Hypothalamus (tissue), 51 donors: Measurements from ENCODE around the gene CACNG5.

Experiments used
- DNase-seq, 51 donors: peaks; one replicate each; lab custom pipeline; 2025; lab: John Stamatoyannopoulos, UW

CACNG5 gene

DNA sequence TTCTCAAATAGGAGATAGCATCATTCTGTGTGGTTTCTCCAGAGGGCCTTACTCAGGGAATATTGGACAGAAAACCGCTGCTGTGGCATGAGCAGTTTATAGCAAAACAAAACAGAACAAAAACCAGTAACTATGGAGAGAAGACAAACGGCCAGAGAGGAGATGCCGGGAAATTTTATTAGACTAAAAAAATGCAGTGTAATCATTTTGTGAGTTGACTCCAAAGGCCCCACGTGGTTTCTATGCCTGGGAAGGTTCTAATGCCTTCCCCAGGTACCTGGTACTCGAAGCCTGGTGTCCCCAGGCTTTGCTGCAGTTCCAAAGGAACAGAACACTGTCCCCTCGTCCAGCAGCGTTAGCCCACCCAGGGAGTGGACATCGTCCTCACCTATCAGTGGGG lies 12.9 kb upstream of the CACNG5 start:
- DNase-seq = no peak

- no peak for DNase-seq
Measured at GRCh38 chr17:66826856-66827255, 8.1 kb upstream of the CACNG5 start.

DNA sequence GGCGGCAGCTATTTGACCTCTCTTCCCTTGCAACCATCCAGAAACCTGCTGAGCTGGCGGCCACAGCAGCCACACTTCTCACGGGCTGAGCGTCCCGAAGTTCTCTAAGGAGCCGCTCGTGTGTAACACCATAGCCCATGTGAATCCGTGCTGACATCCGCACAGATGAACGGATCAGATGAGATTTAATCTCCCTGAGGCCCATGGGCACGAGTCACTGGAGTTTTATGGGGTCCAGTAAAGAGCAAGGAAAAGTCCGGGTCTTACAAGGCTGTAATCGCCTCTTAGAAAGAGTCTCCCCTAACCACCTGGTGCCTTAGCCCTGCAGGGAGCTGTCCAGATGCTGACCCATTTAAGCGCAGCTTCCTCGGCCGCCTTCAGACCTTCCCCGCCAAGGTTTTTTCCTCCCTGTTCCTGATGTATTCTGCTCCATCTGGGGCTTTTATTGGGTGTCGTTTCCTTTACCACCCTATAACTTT lies 5.5 kb upstream of the CACNG5 start:
- peak in 1 of 51 donors; percentile 11 for DNase-seq

DNA sequence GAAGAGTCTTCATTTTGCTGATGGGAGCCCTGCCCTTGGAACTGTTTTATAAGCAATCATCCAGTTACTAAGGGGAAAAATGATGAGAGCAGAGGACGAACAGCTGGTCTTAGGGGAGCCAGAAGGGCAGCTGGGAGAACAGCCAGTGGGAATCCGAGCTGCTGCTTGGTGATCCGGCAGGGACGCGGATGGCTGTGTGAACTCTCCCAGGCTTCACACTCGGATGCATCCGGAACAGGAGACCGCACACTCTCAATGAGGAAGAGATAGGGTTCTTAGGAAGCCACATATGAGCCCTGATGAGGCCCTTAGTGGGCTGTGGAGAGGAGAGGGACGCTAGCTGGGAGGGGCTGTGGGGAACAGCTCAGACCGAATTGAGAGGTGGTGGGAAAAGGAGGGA lies 5.0 kb upstream of the CACNG5 start:
- DNase-seq = no peak

DNA sequence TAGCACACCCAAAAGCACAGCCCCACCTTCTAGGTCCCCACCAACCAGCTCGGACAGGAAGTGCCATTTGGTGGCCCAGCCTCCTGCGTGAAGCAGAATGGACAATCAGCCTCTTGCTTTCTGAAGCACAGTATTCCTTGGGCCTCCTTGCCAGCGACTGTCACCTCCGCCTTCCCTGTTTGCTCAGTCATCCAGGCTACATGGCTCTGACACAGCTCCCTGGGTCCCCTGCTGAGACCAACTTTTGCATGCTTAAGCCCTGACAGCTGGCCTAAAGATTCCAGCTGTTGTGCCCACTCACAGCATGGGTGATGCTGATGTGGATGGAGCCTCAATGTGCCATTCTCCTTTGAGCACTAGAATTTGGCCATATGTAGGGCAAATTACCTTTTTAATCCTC lies 4.5 kb upstream of the CACNG5 start:
- no peak for DNase-seq

- DNase-seq = no peak
Measured at GRCh38 chr17:66831383-66832210, 3.3 kb upstream of the CACNG5 start.

- no peak for DNase-seq
Measured at GRCh38 chr17:66833201-66833600, 1.7 kb upstream of the CACNG5 start.

GRCh38 chr17:66834426-66834918 lies 445 bp upstream of the CACNG5 start:
- DNase-seq = no peak

DNA sequence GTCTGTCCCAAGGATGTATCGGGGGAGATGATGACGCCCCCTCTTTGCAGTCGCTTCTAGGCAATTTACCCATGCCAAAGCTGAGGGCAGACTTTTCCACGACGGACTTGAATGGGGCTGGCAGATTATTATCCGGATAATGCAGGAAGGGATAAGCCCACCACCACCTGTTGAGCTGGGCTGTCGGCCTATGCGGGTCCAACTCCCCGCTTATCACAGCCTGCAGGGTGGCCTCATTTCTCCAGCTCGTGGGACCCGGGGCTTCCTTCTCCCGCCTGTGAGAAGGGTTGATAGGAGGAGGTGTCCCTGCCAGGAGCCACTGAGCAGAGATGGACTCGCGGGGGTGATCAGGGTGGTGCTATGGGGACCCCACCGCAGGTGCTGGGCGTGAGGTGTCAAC lies 559 bp downstream of the CACNG5 start:
- no peak for DNase-seq

- no peak for DNase-seq
Measured at GRCh38 chr17:66836063-66837005, 1.4 kb downstream of the CACNG5 start.

DNA sequence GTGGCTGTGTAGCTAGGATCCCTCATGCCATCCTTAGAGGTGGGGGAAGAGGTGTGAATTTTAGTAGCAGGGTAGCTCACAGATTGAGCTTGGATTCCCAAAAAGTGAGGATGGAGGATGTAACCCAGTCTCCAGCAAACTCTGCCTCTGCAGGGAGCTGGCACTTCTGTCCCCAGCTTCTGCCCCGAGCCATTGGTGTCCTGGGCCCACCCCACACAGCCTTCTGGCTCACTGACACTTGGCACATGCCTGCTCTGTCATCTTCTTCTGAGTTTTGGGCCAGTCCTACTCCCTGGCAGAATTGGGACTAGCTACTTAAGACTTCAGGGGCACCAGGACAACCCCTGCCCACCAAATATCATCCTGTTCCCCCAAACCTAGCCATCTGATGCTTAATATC lies 2.3 kb downstream of the CACNG5 start:
- no peak for DNase-seq

- DNase-seq = no peak
Measured at GRCh38 chr17:66837885-66838665, 3.2 kb downstream of the CACNG5 start.

DNA sequence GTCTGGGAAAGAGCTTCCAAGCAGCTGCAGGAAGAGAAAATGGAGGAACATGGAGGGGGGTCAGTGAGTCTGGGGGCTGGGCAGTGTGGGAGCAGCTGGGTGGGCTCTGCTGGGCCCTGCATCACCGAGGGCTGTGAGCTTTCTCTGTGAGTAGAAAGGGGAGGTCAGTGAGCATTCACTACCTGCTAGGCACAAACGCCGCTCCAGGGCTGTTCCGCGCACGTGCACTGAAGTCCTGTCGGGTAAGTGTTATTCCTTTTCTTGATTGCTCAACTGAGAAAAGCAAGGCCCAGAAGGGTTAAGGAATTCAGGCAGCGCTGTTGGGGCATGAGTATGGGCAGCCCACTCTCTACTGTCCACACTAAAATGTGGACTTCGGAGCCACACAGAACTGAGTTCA lies 4.7 kb downstream of the CACNG5 start:
- DNase-seq = no peak

- DNase-seq = no peak
Measured at GRCh38 chr17:66840061-66840460, 5.1 kb downstream of the CACNG5 start.

DNA sequence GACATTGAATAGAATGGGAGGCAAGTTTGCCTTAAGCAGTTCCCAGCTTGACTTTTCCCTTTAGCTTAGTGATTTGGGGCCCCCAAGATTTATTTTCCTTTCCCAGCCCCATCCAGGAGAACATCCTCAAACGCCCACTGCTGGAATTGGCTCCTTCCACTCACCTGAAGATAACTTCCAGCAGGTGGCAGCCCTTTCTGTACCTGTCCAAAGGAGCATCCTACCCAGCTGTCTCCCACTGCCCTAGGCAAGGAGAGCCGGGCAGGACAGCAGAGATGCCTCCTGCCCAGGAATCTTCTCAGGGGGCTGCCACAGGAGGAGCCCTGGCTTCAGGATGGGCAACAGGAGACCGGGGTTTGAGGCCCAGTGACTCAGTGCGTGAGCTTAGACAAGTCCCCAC lies 6.4 kb downstream of the CACNG5 start:
- no peak for DNase-seq

DNA sequence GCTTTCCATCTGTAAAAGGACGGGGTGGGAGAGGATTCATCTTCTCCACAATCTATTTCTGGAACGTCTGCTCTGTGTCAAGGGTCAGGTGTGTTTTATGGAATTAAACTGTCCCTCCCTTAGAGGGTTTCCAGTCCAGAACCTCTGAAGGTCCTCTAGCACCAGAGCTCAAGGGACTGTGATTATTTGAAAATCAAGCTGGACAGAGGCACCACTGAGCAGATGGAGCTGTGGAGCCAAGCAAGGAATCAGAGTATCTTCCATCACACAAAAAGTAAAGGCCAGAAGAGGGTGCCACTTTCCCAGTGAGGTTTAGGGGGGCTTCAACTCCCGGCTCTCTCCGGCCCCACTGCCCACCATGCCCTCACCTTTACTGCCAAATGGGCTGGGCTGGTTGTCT lies 6.8 kb downstream of the CACNG5 start:
- no peak for DNase-seq

GRCh38 chr17:66842505-66842904 lies 7.6 kb downstream of the CACNG5 start:
- no peak for DNase-seq

- no peak for DNase-seq
Measured at GRCh38 chr17:66842959-66843358, 8.0 kb downstream of the CACNG5 start.

DNA sequence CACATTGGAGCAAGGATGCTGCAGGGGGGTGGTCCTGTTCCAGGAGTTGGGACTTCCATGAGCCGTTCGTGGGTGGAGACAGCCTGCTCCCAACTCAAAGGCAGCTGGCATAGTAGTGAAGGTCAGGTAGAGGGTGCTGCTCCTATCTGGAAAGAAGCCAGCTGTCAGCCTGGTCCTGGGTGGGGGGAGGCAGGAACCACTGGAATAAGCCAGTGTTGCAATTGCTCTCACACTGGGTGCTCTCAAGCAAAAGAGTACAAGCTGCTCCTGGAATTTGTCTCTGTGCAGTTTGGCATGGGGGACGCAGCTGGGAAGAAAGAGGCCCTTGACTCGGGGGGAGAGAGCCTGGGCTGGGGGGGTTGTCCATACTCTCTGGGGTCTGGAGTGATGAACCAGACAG lies 8.7 kb downstream of the CACNG5 start:
- DNase-seq = no peak

GRCh38 chr17:66847704-66848103 lies 12.8 kb downstream of the CACNG5 start:
- DNase-seq = no peak

GRCh38 chr17:66848496-66848895 lies 13.6 kb downstream of the CACNG5 start:
- DNase-seq = no peak
